Measurements from ENCODE around the gene PLXNA4.
"Not testable (repeated sequence)": the region's sequence is repeated elsewhere in the genome, so short reads cannot be mapped to it uniquely, and the experiment has no call there.

Gene PLXNA4

GRCh38 chr7:132603220-132603833 lies 27.1 kb upstream of the PLXNA4 start:
- TF ChIP-seq POLR2A (IDR thresholded peaks at IDR 0.05; ENCODE audit: low read depth, low read length): no peak
- DNase-seq (ENCODE audit: insufficient read length, low spot score): no peak
- FAIRE-seq: no peak

- TF ChIP-seq POLR2A (IDR thresholded peaks at IDR 0.05; ENCODE audit: low read depth, low read length): no peak
- FAIRE-seq (no peak), DNase-seq (ENCODE audit: insufficient read length, low spot score) (no peak)
Measured at GRCh38 chr7:132601783-132602182, 25.5 kb upstream of the PLXNA4 start.

GRCh38 chr7:132596588-132596987 lies 20.3 kb upstream of the PLXNA4 start:
- TF ChIP-seq POLR2A (IDR thresholded peaks at IDR 0.05; ENCODE audit: low read depth, low read length): no peak
- FAIRE-seq: no peak
- no peak for DNase-seq (ENCODE audit: insufficient read length, low spot score)

- not testable (repeated sequence) for DNase-seq (ENCODE audit: insufficient read length, low spot score); FAIRE-seq
Measured at GRCh38 chr7:132594741-132595140, 18.5 kb upstream of the PLXNA4 start.

GRCh38 chr7:132592936-132593335 lies 16.7 kb upstream of the PLXNA4 start:
- FAIRE-seq: no peak

GRCh38 chr7:132592231-132592920 lies 16.1 kb upstream of the PLXNA4 start:
- no peak for FAIRE-seq
- DNase-seq (ENCODE audit: insufficient read length, low spot score): no peak
- TF ChIP-seq POLR2A (IDR thresholded peaks at IDR 0.05; ENCODE audit: low read depth, low read length): no peak

More at GRCh38 chr7:132592936-132593335, 16.7 kb upstream of the PLXNA4 start:
- TF ChIP-seq POLR2A (IDR thresholded peaks at IDR 0.05; ENCODE audit: low read depth, low read length): no peak
- DNase-seq (ENCODE audit: insufficient read length, low spot score): no peak

- DNase-seq (ENCODE audit: insufficient read length, low spot score): no peak
- no peak for TF ChIP-seq POLR2A (IDR thresholded peaks at IDR 0.05; ENCODE audit: low read depth, low read length)
- no peak for FAIRE-seq
Measured at GRCh38 chr7:132590162-132590561, 13.9 kb upstream of the PLXNA4 start.

- FAIRE-seq (no peak), DNase-seq (ENCODE audit: insufficient read length, low spot score) (no peak)
- TF ChIP-seq POLR2A (IDR thresholded peaks at IDR 0.05; ENCODE audit: low read depth, low read length): no peak
Measured at GRCh38 chr7:132588596-132588995, 12.3 kb upstream of the PLXNA4 start.

- no peak for TF ChIP-seq POLR2A (IDR thresholded peaks at IDR 0.05; ENCODE audit: low read depth, low read length)
- FAIRE-seq (no peak), DNase-seq (ENCODE audit: insufficient read length, low spot score) (no peak)
Measured at GRCh38 chr7:132584796-132585494, 8.7 kb upstream of the PLXNA4 start.

GRCh38 chr7:132581431-132581830 lies 5.2 kb upstream of the PLXNA4 start:
- DNase-seq (ENCODE audit: insufficient read length, low spot score): no peak
- TF ChIP-seq POLR2A (IDR thresholded peaks at IDR 0.05; ENCODE audit: low read depth, low read length): no peak
- FAIRE-seq: no peak

- FAIRE-seq (no peak), DNase-seq (ENCODE audit: insufficient read length, low spot score) (peak; percentile 50)
- no peak for TF ChIP-seq POLR2A (IDR thresholded peaks at IDR 0.05; ENCODE audit: low read depth, low read length)
Measured at GRCh38 chr7:132580717-132581285, 4.5 kb upstream of the PLXNA4 start.

GRCh38 chr7:132580277-132580676 lies 4.0 kb upstream of the PLXNA4 start:
- DNase-seq (ENCODE audit: insufficient read length, low spot score) (no peak), FAIRE-seq (no peak)

GRCh38 chr7:132579260-132579899 lies 3.1 kb upstream of the PLXNA4 start:
- FAIRE-seq: no peak
- no peak for TF ChIP-seq POLR2A (IDR thresholded peaks at IDR 0.05; ENCODE audit: low read depth, low read length)
- no peak for DNase-seq (ENCODE audit: insufficient read length, low spot score)

More at GRCh38 chr7:132580277-132580676, 4.0 kb upstream of the PLXNA4 start:
- TF ChIP-seq POLR2A (IDR thresholded peaks at IDR 0.05; ENCODE audit: low read depth, low read length): no peak

- FAIRE-seq: no peak
- no peak for DNase-seq (ENCODE audit: insufficient read length, low spot score)
Measured at GRCh38 chr7:132578826-132579225, 2.6 kb upstream of the PLXNA4 start.

More at GRCh38 chr7:132578826-132579225, 2.6 kb upstream of the PLXNA4 start:
- no peak for TF ChIP-seq POLR2A (IDR thresholded peaks at IDR 0.05; ENCODE audit: low read depth, low read length)

Data from H54 (cell line).